ENCODE data around the gene CTCF. TPM values are rescaled to one million over a fixed set of nuclear protein-coding genes. Genes with fewer than 3 reads are reported as not detected.

CTCF gene
- total RNA-seq, 2 experiments from 2014 or later = 43.8 to 46.4 TPM

GRCh38 chr16:67645397-67646121 is 83.2 kb downstream of the CTCF start:
- intact Hi-C loops (cut with DNase I, micrococcal nuclease) = loop anchor here in 1 of 2 experiments (1.0 kb wide), 1 partner anchor 124 kb away; no protein-coding TSS in a partner anchor
- peak in 5 of 14 experiments; percentile 14 to 56 (median 45) for DNase-seq

GRCh38 chr16:67647111-67647651 is 84.9 kb downstream of the CTCF start:
- peak in 1 of 14 experiments; percentile 24 for DNase-seq
- Mint-ChIP-seq H3K27me3 (no peaks in the 10 kb centered on the region), H3K4me1 (ENCODE audit: low read depth) (peaks cover 12% of the 10 kb centered on the region), H3K4me3 (no peak overlapping the region), H3K36me3 (ENCODE audit: low read depth) (peaks cover 50% of the 10 kb centered on the region), H3K9me3 (no peaks in the 10 kb centered on the region), H3K27ac (no peak overlapping the region)
- Histone ChIP-seq H3K27ac (ENCODE audit: low read depth in 1 of 2, low read length in 2 of 2) (peak overlapping the region; percentile 36 to 83), H3K36me3 (ENCODE audit: insufficient read depth, low read length) (peaks cover 57% of the 10 kb centered on the region), H3K4me1 (ENCODE audit: insufficient read depth, low read length) (peaks cover 42% of the 10 kb centered on the region), H3K9me3 (ENCODE audit: control insufficient read depth in 1 of 2, insufficient read depth in 1 of 2, low read length in 2 of 2) (no peaks in the 10 kb centered on the region), H3K27me3 (ENCODE audit: control insufficient read depth in 1 of 2, insufficient read depth in 2 of 2, low read length in 2 of 2) (no peaks in the 10 kb centered on the region), H3K4me3 (ENCODE audit: low read length) (no peak overlapping the region)
- CTCF ChIA-PET = interaction anchor here (1.5 kb wide), 1 partner anchor 133 kb away, joined by 4 read pairs; no protein-coding TSS in a partner anchor
- intact Hi-C loops (cut with DNase I, micrococcal nuclease) = no loop called here
- POLR2A ChIA-PET = interaction anchor here (0.8 to 5.8 kb wide), 4 partner anchors 12 to 110 kb away, joined by 3 to 75 read pairs (median 39); partner anchors contain the start of genes ACD and CTCF
- ATAC-seq (ENCODE audit: poor library complexity) = no peak
- TF ChIP-seq, protein P1, sequence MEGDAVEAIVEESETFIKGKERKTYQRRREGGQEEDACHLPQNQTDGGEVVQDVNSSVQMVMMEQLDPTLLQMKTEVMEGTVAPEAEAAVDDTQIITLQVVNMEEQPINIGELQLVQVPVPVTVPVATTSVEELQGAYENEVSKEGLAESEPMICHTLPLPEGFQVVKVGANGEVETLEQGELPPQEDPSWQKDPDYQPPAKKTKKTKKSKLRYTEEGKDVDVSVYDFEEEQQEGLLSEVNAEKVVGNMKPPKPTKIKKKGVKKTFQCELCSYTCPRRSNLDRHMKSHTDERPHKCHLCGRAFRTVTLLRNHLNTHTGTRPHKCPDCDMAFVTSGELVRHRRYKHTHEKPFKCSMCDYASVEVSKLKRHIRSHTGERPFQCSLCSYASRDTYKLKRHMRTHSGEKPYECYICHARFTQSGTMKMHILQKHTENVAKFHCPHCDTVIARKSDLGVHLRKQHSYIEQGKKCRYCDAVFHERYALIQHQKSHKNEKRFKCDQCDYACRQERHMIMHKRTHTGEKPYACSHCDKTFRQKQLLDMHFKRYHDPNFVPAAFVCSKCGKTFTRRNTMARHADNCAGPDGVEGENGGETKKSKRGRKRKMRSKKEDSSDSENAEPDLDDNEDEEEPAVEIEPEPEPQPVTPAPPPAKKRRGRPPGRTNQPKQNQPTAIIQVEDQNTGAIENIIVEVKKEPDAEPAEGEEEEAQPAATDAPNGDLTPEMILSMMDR (IDR thresholded peaks at IDR 0.05) = no peak

More at GRCh38 chr16:67645397-67646121, 83.2 kb downstream of the CTCF start:
- TF ChIP-seq, protein P1 (IDR thresholded peaks at IDR 0.05) = no peak
- peak overlapping the region; percentile 65 for H3K4me3 ChIP-seq (ENCODE audit: low read length)
- no peaks in the 10 kb centered on the region for H3K27me3 ChIP-seq (ENCODE audit: control insufficient read depth in 1 of 2, insufficient read depth in 2 of 2, low read length in 2 of 2)
- Mint-ChIP-seq H3K27ac (peak overlapping the region; percentile 87), H3K4me3 (peak overlapping the region; percentile 87), H3K36me3 (ENCODE audit: low read depth) (peaks cover 34% of the 10 kb centered on the region), H3K27me3 (no peaks in the 10 kb centered on the region), H3K9me3 (no peaks in the 10 kb centered on the region), H3K4me1 (ENCODE audit: low read depth) (peaks cover 8% of the 10 kb centered on the region)
- peaks cover 40% of the 10 kb centered on the region for H3K36me3 ChIP-seq (ENCODE audit: insufficient read depth, low read length)
- ATAC-seq (ENCODE audit: poor library complexity) = peak; percentile 15
- POLR2A ChIA-PET = interaction anchor here (0.5 to 5.8 kb wide), 23 partner anchors 11 to 338 kb away, joined by 3 to 90 read pairs (median 4); partner anchors contain the start of genes ACD, ATP6V0D1, C16orf86 and CTCF
- H3K4me1 ChIP-seq (ENCODE audit: insufficient read depth, low read length) = peaks cover 39% of the 10 kb centered on the region
- H3K27ac ChIP-seq (ENCODE audit: low read depth in 1 of 2, low read length in 2 of 2) = peak overlapping the region; percentile 73 to 83
- H3K9me3 ChIP-seq (ENCODE audit: control insufficient read depth in 1 of 2, insufficient read depth in 1 of 2, low read length in 2 of 2) = no peaks in the 10 kb centered on the region
- CTCF ChIA-PET = interaction anchor here (0.6 to 7.4 kb wide), 16 partner anchors 13 to 140 kb away, joined by 3 to 65 read pairs (median 6); partner anchors contain the start of genes CTCF and RIPOR1

DNA sequence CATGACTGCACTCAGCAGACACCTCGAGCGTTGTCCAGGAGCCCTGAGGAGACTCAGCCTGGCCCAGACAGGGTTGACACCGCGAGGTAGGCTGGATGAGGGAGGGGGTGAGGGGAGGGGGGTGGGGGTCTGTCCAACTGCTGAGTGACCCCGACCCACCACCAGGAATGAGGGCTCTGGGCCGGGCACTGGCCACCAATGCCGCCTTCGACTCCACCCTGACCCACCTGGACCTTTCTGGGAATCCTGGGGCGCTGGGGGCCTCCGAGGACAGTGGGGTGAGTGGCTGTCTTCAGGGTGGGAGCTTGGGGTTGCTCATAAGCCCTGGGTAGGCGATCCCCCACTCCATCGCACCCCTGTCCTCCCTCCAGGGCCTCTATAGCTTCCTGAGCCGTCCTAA is 85.4 kb downstream of the CTCF start:
- H3K9me3 ChIP-seq (ENCODE audit: control insufficient read depth in 1 of 2, insufficient read depth in 1 of 2, low read length in 2 of 2) = no peaks in the 10 kb centered on the region
- H3K27ac Mint-ChIP-seq = no peak overlapping the region
- H3K36me3 ChIP-seq (ENCODE audit: insufficient read depth, low read length) = peaks cover 61% of the 10 kb centered on the region

More for the DNA sequence above, 85.4 kb downstream of the CTCF start:
- Histone ChIP-seq H3K27ac (ENCODE audit: low read depth in 1 of 2, low read length in 2 of 2) (no peak overlapping the region), H3K4me3 (ENCODE audit: low read length) (no peak overlapping the region), H3K4me1 (ENCODE audit: insufficient read depth, low read length) (peaks cover 42% of the 10 kb centered on the region), H3K27me3 (ENCODE audit: control insufficient read depth in 1 of 2, insufficient read depth in 2 of 2, low read length in 2 of 2) (no peaks in the 10 kb centered on the region)
- Mint-ChIP-seq H3K4me1 (ENCODE audit: low read depth) (peaks cover 12% of the 10 kb centered on the region), H3K36me3 (ENCODE audit: low read depth) (peaks cover 52% of the 10 kb centered on the region), H3K27me3 (no peaks in the 10 kb centered on the region), H3K4me3 (no peak overlapping the region), H3K9me3 (no peaks in the 10 kb centered on the region)
- intact Hi-C loops (cut with DNase I, micrococcal nuclease) = no loop called here
- CTCF ChIA-PET = no interaction called here
- POLR2A ChIA-PET = interaction anchor here (0.8 to 5.8 kb wide), 3 partner anchors 11 to 110 kb away, joined by 3 to 74 read pairs (median 4); partner anchors contain the start of gene ACD
- DNase-seq = no peak
- TF ChIP-seq, protein P1 (IDR thresholded peaks at IDR 0.05) = no peak
- ATAC-seq (ENCODE audit: poor library complexity) = no peak

Measured in CD4-positive, alpha-beta T cell (primary cell).